Left hindlimb (tissue), 1 donor: ENCODE measurements around the gene LINGO3.

ENCODE experiments used
- DNase-seq: peaks from one replicate; pipeline ENCODE4 v3.0.0-alpha.2; 2018

LINGO3 gene

DNA sequence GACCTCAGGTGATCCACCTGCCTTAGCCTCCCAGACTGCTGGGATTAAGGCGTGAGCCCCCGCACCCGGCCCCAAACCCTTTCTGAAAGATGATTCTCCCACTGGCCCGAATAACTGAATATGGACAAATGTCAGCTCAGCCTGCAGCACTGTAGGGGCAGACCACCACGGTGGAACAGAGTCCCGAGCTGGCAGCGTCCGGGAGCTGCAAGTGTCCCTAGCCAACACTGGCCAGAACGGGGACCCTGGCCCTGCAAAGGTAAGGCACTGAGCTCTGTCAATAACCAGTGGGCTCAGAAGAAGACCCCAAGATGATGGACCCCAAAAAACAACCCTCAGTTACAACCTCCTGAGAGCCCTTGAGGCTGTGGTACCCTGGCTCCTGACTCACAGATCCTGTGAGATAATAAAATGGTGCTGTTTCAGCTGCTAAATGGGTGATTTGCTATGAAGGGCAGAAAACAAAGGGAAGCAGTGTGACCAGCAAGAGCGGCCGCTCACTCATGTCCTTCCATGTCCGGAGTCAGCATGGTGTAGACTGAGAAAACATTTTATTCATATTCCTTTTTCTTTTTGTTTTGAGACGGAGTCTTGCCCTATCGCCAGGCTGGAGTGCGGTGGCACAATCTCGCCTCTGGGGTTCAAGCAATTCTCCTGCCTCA is 18.9 kb upstream of the LINGO3 start:
- DNase-seq: no peak

DNA sequence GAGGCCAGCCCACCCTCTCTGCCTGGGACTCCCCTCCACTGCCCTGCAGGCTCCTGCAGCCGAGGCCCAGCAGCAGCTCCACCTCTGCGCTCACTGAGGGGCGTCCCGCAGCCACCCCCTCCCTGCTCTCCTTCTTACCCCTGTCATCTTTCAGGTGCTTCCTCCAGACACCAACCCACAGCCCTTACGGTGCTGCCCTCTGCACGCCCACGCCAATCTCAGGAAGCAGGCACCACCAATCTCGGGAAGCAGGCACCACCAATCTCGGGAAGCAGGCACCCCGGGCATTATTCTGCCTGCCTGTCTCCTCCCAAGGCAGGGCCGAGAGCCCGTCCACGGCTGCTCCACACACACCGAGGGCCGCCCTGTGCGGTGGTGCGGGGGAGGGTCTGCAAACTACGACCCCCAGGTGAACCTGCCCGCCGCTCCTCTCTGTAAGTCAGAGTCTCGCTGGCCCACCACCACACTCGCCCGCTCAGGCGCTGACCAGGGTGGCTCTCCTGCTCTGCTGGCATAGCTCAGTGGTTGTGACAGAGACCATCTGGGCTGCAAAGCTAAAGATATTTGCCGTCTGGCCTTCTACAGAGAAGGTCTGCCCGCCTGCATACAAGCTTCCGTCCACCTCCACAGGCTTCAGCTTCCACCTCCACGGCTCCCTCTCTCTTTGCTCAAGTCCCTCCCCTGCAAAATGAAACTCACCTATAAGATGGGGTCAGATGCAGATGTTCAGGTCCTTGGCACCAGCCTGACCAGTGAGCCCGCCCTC is 17.5 kb upstream of the LINGO3 start:
- DNase-seq: no peak

DNA sequence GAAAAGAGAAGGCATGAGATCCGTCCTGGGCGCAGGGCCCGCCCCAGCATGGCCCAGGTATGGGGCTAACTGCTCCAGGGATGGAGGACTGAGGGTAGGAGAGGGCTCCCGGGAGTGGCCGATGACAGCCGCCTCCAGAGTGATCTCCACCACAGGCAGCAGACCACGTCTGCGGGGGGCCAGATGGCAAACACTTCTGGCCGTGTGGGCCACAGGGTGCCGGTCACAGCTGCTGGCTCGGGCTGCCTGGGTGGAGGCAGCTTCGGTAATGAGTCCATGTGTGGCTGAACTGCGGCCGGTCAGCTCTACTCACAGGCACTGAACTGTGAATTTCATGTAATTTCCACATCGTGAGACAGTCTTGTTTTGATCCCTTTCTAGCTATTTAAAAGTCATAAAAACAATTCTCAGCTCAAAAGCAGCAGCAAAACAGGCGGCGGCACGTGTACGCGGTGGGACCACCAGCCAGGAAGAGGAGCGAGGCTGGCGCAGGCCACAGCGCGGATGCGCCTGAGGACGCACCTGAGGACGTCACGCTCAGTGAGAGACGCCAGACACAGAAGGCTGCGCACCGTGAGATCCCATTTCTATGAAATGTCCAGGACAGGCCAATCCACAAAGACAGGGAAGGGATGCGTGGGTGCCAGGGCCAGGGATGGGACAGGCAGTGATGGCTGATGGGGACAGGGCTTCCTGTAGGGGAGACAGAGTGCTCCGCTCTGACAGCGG is 16.4 kb upstream of the LINGO3 start:
- DNase-seq: no peak

DNA sequence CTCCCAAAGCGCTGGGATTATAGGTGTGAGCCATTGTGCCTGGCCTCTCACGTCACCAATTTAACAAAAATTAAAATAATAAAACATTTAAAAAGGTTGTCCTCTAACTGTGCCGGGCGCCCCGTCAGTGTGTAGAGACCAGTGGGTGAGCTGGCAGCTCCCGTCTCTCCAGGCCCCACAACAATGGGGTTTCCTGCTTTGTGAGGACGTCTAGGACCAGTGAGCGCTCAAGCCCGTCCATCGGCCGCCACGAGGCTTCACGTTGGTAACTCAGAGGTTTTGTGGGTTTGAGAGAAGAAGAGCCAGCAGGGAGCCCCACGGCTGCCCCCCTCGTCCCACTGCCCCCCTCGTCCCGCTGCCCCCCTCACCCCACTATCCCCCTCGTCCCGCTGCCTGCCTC is 15.8 kb upstream of the LINGO3 start:
- DNase-seq: no peak

DNA sequence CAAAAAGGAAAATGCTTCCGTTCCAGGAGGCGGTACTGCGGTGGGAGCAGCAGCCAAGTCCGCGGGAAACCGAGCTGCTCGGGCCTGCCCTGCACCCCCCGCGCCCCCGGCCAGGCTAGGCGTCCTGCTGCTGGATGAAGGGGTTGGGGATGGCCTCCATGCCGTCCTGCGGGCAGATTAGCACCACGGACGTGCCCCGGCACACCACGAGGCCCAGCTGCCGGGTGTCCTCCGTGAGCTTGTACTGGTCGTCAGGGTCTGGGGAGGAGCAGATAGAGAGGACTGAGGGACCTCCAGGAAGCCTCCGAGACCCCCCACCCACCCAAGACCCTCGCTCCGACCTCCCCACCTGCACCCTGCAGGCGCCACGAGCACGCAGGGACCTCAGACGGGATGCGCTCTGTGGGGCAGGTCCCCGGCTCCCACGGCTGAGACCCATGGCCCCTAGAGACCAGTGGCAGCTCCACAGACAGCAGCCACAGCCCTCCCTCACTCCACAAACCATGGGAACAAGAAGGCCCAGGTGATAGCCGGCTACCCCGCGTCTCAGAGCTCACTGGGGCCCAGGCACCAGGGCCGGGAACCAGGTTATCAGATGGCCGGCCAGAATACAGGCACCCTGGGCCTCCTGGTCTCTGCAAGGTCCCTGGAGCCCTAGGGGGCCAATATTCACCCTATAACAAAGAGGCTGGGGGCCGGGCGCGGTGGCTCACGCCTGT is 13.8 kb upstream of the LINGO3 start:
- DNase-seq: no peak

DNA sequence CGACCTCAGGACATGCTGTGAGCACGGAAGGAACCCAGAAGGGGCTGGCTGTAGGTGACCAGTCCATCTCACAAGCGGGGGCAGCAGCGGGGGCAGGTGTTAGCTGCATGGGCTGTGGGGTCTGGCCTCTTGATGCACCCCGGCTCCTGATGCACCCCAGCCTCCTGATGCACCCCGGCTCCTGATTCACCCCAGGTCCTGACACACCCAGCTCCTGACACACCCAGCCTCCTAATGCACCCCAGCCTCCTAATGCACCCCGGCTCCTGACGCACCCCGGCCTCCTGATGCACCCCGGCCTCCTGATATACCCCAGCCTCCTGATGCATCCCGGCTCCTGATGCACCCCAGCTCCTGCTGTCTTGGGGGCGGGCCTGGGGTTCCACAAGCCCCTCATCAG is 13.0 kb upstream of the LINGO3 start:
- DNase-seq: no peak

DNA sequence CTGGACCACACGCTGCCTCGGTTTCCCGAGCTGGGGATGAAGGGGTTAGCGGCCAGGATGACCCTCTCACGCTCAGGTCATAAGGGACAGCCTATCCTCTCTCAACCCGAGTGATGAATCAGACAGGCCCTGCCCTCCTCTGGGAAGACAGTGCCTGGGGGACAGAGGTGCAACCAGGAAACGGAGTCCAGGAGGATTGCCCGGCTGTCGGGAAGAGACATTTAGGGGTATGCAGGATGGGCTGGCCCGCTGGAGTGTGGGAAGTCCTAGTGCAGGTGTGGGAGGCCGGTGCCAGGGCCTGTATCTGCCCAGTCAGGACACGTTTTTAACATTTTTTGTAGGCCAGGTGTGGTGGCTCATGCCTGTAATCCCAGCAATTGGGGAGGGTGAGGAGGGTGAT is 12.1 kb upstream of the LINGO3 start:
- DNase-seq: no peak

DNA sequence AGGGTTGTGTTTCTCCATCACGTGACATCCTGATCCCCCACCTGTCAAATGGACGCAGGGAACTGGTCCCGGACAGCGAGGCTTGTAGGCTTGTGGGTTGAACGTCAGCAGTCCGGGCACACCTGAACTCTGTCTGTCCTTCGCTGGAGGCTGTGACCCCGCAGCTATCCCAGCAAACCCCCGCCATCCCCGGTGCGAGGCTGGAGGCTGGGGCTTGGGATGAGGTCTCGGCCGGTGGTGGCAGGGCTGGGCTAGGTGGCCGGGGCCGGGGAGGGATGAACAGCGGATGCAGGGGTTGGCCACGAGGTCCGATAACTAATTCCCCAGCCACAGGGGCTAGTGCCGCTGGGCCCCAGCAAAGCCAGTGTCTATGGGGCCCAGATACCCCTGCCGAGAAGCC is 11.6 kb upstream of the LINGO3 start:
- DNase-seq: no peak

DNA sequence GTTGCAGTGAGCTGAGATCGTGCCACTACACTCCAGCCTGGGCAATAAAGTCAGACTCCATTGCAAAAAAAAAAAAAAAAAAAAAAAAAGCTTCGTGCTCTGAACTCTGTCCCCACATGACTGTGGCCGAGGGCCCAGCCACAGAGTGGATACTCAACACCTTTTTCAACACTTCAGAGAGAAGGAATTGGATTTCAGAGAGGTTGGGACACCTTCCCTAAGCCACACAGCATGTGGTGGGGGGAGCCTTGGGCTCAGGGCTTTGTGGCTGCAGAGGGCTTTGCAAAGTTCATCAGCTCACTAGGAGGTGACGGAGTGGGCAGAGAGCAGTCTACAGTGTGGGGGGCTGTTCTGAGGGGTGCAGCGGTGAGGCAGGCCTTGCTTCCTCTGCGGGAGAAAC is 11.0 kb upstream of the LINGO3 start:
- no peak for DNase-seq

DNA sequence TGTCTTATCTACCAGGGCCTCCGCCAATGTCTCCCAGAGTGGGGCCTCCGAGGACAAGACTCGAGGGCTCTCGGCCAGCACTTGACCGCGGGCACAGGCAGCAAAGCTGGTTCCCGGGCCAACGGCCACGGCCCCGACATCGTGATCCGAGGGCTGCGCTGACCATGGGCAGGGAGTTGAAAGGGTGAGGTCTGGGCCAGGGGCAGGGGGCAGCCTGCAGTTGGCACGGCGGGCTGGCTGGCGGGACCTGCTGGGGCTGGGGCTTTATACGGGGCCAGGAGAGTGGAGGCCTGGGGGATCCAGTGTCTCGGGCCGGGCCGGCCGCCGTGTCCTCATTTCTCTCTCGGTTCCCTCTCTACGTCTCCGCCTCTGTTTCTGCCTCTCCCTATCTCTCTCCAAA is 9.8 kb upstream of the LINGO3 start:
- DNase-seq: no peak

DNA sequence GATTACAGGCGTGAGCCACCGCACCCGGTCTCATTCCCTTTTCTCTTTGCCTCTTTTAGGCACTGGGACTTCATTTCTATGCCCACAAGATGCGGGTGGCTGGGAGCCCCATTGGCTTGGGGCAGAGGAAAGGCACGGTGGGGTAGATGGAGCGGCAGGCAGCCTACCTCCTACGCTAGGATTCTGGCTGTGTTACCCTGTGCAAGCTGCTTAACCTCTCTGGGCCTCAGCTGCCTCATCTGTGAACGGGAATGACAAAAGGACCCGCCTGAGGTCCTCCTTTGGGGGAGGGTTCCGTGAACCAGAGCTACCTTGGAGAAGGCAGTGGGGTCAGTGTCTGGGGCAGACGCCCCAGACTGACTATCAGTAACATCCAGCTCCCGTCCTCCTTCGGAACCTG is 9.3 kb upstream of the LINGO3 start:
- DNase-seq: no peak

DNA sequence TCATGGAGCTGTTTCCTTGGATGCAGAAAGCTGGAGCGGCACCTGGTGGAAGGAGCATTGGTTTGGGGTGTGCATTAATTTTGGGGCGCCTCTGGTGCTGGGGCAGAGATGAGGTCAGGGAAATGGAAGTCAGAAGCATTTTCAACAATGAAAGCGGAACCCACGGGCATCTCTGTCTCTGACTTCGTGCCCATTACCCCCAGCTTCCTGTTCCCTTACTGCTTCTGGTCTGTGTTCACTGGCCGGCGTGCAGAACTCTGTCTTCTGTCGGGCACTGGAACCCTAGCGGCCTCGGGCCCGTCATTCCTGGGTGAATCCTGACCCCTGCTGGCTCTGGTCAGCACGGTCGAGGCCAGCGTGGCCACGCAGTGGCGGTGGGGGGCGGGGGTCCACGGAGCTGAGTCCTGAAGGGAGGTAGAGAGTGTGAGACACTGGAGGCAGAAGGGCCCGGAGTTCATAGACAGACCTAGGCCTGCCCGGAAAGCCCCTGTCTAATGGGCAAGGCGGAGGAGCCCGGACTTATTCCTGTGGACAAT is 7.9 kb upstream of the LINGO3 start:
- DNase-seq: no peak

DNA sequence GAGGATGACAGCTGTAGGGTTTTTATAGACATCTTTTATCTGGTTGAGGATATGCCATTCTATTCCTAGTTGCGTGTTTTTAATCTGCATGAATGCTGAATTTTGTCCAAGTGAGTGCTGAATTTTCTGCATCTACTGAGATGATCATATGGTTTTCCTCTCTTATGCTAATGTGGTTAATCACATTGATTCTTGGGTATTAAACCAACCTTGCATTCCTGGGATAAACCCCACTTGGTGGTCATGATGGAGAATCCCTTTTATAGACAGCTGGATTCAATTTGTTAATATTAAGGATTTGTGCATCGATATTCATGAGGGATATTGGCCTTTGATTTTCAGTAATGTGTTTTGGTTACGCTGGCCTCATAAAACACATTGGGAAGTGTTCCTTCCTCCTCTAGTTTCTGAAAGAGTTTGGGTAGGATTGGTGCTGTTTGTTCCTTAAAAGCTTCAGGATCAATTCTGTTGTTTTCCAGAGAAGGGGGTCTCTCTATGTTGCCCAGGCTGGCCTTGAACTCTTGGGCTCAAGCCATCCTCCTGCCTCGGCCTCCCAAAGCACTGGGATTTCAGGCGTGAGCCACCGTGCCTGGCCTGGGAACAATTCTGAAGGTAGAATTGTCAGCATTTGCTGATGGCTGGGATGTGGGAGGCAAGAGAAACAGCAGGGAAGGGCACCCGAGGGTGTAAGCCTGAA is 7.3 kb upstream of the LINGO3 start:
- DNase-seq: no peak

DNA sequence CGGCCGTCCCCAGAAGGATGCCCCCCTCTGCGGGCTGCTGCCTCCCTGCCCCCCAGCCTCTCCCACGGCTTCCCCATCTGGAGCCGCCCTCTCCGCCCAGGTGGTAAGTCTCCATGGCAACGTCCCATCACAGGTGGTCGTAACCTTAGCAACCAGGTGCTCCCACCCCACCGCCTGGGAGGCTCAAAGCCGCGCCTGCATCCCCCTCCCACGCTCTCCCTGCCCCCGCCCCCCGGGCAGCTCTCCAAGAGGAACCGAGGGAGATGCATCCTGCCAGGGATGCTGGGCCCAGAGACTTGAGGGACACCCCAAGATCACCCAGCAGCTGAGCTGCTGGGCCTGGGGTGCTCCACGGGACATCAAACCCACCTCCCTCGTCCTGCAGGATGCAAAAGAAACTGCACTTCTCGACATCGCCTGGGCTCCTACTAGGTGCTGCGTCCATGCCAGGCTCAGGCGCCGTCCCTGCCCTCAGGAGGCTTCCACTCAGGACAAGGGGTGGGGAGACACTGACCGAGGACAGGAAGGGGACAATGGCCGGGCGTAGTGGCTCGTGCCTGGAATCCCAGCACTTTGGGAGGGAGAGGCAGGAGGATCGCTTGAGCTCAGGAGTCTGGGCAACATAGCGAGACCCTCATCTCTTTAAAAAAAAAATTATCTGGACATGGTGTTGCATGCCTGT is 5.0 kb upstream of the LINGO3 start:
- DNase-seq: no peak

DNA sequence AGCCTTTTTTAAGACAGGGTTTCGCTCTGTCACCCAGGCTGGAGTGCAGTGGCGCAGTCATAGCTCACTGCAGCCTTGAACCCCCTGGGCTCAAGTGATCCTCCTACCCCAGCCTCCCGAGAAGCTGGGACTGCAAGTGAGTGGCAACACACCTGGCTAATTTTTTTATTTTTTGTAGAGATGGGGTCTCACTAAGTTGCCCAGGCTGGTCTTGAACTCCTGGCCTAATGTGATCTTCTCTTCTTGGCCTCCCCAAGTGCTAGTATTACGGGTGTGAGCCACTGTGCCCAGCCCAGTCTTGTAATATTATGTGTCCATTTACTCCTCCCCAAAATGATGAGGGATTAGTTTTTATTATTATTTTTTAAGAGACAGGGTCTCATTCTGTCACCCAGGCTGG is 3.1 kb upstream of the LINGO3 start:
- no peak for DNase-seq

DNA sequence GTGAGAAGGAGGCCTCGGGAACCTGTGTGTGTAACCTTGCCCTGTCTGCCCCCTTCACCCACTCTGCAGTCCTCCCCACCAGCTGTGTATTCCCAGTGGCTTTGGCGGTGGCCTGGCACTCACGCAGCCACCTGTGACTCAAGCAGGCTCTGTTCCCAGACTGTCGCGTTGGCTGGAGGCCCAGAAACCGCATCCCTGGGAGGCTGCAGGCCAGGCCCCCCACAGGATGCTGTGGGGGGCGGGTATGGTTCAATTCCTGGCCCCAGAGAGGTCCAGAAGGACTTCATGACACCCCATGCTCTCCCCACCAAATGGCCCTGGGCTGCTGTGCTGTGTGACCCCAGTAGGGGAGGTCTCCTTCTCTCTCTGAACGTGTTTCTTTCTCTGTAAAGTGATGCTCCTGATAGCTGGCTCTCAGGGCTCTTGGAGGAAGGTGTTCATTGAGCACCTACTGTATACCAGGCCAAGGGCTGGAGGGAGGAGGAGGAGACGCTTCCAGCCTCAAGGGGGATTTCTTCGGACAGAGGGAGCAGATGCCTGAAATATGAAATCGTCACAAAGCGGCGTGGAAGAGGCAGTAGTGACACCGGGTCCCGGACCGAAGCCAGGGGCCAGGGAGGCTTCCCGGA is 1.9 kb upstream of the LINGO3 start:
- DNase-seq: no peak

DNA sequence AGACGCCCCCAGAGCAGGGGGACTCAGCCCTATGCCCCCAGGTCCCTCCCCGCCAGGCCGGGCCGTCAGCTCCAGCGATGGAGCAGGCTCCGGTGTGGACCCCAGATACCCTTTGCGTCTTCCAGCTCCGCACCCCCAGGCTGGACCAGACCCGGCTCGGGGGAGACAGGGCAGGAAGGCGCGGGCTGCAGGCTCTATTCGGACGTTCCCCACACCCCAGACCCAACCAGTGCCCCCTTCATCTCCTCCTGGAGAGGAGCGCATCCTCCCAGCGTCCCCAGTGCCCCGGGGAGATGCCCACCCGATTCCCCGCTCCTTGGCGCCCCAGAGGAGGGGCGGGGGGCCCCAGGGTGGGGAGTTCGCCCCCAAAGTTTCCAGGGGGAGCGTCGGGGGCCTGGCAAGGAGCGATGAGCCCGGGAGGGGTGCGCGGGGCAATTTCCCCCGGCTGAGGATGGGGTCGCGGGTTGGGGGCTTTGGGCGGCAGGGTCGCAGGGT is 389 bp downstream of the LINGO3 start:
- DNase-seq: no peak

DNA sequence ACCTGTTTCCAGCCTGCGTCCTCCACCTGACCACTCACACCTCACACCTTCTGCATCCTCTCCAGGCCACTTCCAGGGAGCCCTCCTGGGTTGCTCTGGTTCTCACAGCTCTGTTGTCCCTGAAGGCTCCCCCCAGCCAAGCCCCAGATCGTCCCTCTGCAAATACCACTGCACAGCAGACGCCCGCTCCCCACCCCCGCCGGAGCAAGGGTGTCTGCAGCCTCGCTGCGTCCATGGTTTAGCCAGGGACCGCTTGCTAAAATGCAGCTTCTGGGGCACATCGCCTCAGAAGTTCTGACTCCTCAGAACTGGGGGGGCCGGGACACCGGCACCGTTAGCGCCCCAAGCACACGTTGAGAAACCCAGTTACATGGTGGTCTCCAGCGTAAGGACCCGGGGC is 983 bp downstream of the LINGO3 start:
- no peak for DNase-seq

DNA sequence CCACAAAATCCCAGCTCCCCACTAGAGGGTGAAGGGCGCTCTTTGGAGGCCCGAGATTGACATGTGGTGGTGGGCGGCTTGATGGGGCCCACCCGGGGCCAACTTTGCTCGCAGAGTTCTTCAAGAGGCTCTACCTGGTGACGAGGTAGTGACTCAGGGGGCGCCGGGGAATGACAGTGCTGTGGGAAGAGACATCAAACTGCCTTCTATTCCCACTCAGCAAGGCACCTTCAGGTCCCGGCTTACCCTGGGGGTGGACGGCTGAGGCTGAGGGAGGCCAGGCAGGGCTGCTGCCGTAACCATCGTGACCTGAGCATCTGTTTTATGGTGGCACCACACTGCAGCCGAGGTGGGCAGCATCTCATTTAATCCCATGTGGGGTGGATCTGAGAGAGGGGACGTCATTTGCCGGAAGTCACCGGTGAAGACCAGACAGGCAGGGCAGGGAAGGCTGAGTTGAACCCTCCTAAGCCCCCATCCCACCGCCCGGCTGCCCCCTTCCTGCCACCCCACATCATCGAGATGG is 1.6 kb downstream of the LINGO3 start:
- no peak for DNase-seq

DNA sequence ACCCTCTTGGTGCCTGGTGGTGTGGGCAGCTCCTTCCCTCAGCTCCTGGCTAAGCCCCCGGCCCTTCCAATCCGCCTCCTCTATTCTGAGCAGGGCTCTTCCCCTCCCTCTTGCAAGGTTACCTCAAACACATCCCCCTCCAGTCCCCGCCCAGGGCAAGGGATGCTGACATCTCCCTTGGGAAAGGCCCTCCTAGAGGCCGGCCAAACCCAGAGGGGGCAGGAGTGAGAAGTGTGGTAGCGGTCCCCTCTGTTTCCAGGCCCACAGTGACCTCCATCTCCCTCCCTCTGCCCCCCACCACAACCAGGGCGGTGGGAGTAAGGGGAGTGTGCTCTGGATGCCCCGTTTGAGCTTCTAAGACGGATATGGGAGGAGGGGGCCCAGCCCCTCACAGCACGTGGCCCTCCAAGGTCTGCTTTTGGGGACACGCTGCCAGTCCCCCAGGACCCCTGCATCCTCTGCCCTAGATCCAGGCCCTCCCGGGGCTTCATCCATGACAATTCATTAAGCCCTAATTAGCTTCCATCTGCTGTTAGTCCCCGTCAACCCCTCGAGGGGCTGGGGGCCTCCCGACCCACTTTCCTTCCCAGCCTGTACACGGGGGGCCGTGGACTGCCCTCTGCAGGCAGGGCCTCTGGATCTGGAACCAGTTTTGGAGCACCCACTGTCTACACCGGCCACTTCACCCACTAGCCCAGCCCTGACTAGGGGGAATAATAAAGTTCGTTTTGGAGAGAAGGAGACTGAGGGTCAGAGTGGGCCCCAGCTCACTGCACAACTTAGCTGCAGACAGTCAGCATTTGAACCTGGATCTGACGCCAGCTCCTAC is 2.3 kb downstream of the LINGO3 start:
- DNase-seq: peak; percentile 22
